NCI-H524 treated with DMSO at 0.1 percent for 48 hours (cell line): ENCODE measurements around the gene FBH1.
"Not testable (repeated sequence)": the region's sequence is repeated elsewhere in the genome, so short reads cannot be mapped to it uniquely, and the experiment has no call there.

Source experiments
- DNase-seq: peaks from one replicate; lab custom pipeline; 2025; lab: John Stamatoyannopoulos, UW

FBH1 gene

GRCh38 chr10:5889624-5890451 is at the start of gene FBH1, which contains the start of gene ANKRD16:
Gene FBH1, plus strand, starts transcription at chr10:5890243. Its CDS starts 103 bp downstream, at chr10:5890346.
Gene ANKRD16, minus strand, starts transcription at chr10:5889893. Its CDS starts 539 bp downstream, at chr10:5889354.
- peak; percentile 18 for DNase-seq

GRCh38 chr10:5840314-5841307 is 49.4 kb upstream of the FBH1 start:
- no peak for DNase-seq

- DNase-seq: no peak
Observed at GRCh38 chr10:5841965-5842364, 48.1 kb upstream of the FBH1 start.

- no peak for DNase-seq
Observed at GRCh38 chr10:5843686-5844344, 46.2 kb upstream of the FBH1 start.

- no peak for DNase-seq
Observed at GRCh38 chr10:5844345-5845055, 45.5 kb upstream of the FBH1 start.

GRCh38 chr10:5846667-5847066 is 43.4 kb upstream of the FBH1 start:
- DNase-seq: not testable (repeated sequence)

GRCh38 chr10:5854131-5854475 is 35.9 kb upstream of the FBH1 start:
- no peak for DNase-seq

- no peak for DNase-seq
Observed at GRCh38 chr10:5855979-5856700, 33.9 kb upstream of the FBH1 start.

- DNase-seq: no peak
Observed at GRCh38 chr10:5856701-5857004, 33.4 kb upstream of the FBH1 start.

GRCh38 chr10:5858811-5859210 is 31.2 kb upstream of the FBH1 start:
- DNase-seq: no peak

GRCh38 chr10:5860066-5860465 is 30.0 kb upstream of the FBH1 start:
- DNase-seq: no peak

GRCh38 chr10:5862360-5862961 is 27.6 kb upstream of the FBH1 start:
- DNase-seq: no peak

GRCh38 chr10:5862981-5863685 is 26.9 kb upstream of the FBH1 start:
- not testable (repeated sequence) for DNase-seq

GRCh38 chr10:5866451-5867081 is 23.5 kb upstream of the FBH1 start:
- DNase-seq: not testable (repeated sequence)

- DNase-seq: not testable (repeated sequence)
Observed at GRCh38 chr10:5867091-5867615, 22.9 kb upstream of the FBH1 start.

- not testable (repeated sequence) for DNase-seq
Observed at GRCh38 chr10:5868383-5868782, 21.7 kb upstream of the FBH1 start.

- no peak for DNase-seq
Observed at GRCh38 chr10:5869156-5869555, 20.9 kb upstream of the FBH1 start.

GRCh38 chr10:5871596-5871995 is 18.4 kb upstream of the FBH1 start:
- no peak for DNase-seq

- no peak for DNase-seq
Observed at GRCh38 chr10:5873515-5873995, 16.5 kb upstream of the FBH1 start.
